NCI-H748 treated with DMSO at 0.1 percent for 48 hours (cell line): Measurements from ENCODE around the gene XRN1.
"Not testable (repeated sequence)": the region's sequence is repeated elsewhere in the genome, so short reads cannot be mapped to it uniquely, and the experiment has no call there.

Experiments
- DNase-seq: peaks from one replicate; lab custom pipeline; 2025; lab: John Stamatoyannopoulos, UW

XRN1 gene

GRCh38 chr3:142438096-142438495 is 9.7 kb downstream of the XRN1 start:
- not testable (repeated sequence) for DNase-seq

GRCh38 chr3:142436951-142437585 is 10.8 kb downstream of the XRN1 start:
- DNase-seq, result no peak

- no peak for DNase-seq
Observed at GRCh38 chr3:142434503-142434902, 13.3 kb downstream of the XRN1 start.

GRCh38 chr3:142433110-142433509 is 14.7 kb downstream of the XRN1 start:
- no peak for DNase-seq

GRCh38 chr3:142429582-142429981 is 18.3 kb downstream of the XRN1 start:
- DNase-seq, result no peak

- DNase-seq, result no peak
Observed at GRCh38 chr3:142424754-142425153, 23.1 kb downstream of the XRN1 start.

- no peak for DNase-seq
Observed at GRCh38 chr3:142418926-142419592, 28.8 kb downstream of the XRN1 start.

- no peak for DNase-seq
Observed at GRCh38 chr3:142417302-142417701, 30.5 kb downstream of the XRN1 start.

GRCh38 chr3:142400537-142400936 is 47.3 kb downstream of the XRN1 start:
- DNase-seq, result not testable (repeated sequence)

- no peak for DNase-seq
Observed at GRCh38 chr3:142394921-142395622, 52.8 kb downstream of the XRN1 start.

GRCh38 chr3:142385078-142385477 is 62.8 kb downstream of the XRN1 start:
- DNase-seq, result no peak

GRCh38 chr3:142374687-142375086 is 73.2 kb downstream of the XRN1 start:
- DNase-seq, result no peak

GRCh38 chr3:142369576-142369975 is 78.3 kb downstream of the XRN1 start:
- DNase-seq, result not testable (repeated sequence)

GRCh38 chr3:142366434-142366833 is 81.4 kb downstream of the XRN1 start:
- DNase-seq, result no peak

- no peak for DNase-seq
Observed at GRCh38 chr3:142363936-142364467, 83.8 kb downstream of the XRN1 start.

- DNase-seq, result not testable (repeated sequence)
Observed at GRCh38 chr3:142363433-142363832, 84.4 kb downstream of the XRN1 start.

GRCh38 chr3:142359367-142359766 is 88.5 kb downstream of the XRN1 start:
- no peak for DNase-seq

GRCh38 chr3:142356818-142357217 is 91.0 kb downstream of the XRN1 start:
- no peak for DNase-seq

GRCh38 chr3:142355692-142356091 is 92.1 kb downstream of the XRN1 start:
- DNase-seq, result no peak

- DNase-seq, result no peak
Observed at GRCh38 chr3:142354076-142354475, 93.8 kb downstream of the XRN1 start.

- no peak for DNase-seq
Observed at GRCh38 chr3:142353571-142353970, 94.3 kb downstream of the XRN1 start.

- DNase-seq, result not testable (repeated sequence)
Observed at GRCh38 chr3:142352698-142353097, 95.1 kb downstream of the XRN1 start.

- no peak for DNase-seq
Observed at GRCh38 chr3:142348460-142348859, 99.4 kb downstream of the XRN1 start.
